MM.1S (cell line): ENCODE data around the gene SPOCD1.

Experiments
- EZH2 ChIP-seq: fragments of 300-600 bp; sonication (generic); optimal IDR thresholded peaks from 2 replicates; pipeline ENCODE3; 2017; ENCODE audit warnings: low read depth, mild to moderate bottlenecking, antibody characterized with exemption, low read length, mixed read lengths
- EZH2phosphoT487 ChIP-seq: fragments of 300-600 bp; sonication (generic); IDR thresholded peaks from 2 replicates; pipeline ENCODE4 v1.6.1; 2018; ENCODE audit warnings: antibody characterized with exemption, low read length
- TF ChIP-seq, protein P1 (sequence below): fragments of 300-600 bp; sonication (generic); IDR thresholded peaks from 2 replicates; pipeline ENCODE4 v1.5.1; 2016; ENCODE audit warnings: antibody characterized with exemption, low read length, mixed read lengths

DNA sequence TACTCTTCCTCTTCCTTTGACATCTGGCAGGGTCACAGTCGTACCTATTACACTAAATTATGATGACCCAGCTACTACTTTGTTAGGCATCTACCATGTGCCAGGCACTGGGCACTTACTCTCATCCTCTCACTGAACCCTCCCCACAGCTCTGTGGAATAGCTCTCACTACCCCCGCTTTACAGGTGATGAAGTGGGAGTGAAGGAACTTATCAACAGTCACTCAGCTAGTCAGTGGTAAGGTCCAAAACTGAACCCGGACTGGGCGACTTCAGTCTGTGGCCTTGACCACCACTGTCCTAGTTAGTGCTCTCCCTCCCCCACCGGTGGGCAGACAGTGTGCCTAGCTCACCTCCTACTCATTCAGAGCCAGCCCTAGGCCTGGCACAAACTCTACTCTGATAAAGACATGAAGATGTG, 64.0 kb downstream of the SPOCD1 start:
- TF ChIP-seq EZH2 (no peak), EZH2phosphoT487 (no peak)
- TF ChIP-seq, protein P1, sequence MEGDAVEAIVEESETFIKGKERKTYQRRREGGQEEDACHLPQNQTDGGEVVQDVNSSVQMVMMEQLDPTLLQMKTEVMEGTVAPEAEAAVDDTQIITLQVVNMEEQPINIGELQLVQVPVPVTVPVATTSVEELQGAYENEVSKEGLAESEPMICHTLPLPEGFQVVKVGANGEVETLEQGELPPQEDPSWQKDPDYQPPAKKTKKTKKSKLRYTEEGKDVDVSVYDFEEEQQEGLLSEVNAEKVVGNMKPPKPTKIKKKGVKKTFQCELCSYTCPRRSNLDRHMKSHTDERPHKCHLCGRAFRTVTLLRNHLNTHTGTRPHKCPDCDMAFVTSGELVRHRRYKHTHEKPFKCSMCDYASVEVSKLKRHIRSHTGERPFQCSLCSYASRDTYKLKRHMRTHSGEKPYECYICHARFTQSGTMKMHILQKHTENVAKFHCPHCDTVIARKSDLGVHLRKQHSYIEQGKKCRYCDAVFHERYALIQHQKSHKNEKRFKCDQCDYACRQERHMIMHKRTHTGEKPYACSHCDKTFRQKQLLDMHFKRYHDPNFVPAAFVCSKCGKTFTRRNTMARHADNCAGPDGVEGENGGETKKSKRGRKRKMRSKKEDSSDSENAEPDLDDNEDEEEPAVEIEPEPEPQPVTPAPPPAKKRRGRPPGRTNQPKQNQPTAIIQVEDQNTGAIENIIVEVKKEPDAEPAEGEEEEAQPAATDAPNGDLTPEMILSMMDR = no peak
